HG03135 (cell line): ENCODE results near the gene PTPRO.

Source experiments
- ATAC-seq: cut with Tn5 transposase; IDR thresholded peaks from one replicate; pipeline ENCODE4 v1.9.1; 2021; ENCODE audit warnings: mild to moderate bottlenecking, moderate library complexity; ENCODE audit not compliant: unreplicated experiment

Gene PTPRO

DNA sequence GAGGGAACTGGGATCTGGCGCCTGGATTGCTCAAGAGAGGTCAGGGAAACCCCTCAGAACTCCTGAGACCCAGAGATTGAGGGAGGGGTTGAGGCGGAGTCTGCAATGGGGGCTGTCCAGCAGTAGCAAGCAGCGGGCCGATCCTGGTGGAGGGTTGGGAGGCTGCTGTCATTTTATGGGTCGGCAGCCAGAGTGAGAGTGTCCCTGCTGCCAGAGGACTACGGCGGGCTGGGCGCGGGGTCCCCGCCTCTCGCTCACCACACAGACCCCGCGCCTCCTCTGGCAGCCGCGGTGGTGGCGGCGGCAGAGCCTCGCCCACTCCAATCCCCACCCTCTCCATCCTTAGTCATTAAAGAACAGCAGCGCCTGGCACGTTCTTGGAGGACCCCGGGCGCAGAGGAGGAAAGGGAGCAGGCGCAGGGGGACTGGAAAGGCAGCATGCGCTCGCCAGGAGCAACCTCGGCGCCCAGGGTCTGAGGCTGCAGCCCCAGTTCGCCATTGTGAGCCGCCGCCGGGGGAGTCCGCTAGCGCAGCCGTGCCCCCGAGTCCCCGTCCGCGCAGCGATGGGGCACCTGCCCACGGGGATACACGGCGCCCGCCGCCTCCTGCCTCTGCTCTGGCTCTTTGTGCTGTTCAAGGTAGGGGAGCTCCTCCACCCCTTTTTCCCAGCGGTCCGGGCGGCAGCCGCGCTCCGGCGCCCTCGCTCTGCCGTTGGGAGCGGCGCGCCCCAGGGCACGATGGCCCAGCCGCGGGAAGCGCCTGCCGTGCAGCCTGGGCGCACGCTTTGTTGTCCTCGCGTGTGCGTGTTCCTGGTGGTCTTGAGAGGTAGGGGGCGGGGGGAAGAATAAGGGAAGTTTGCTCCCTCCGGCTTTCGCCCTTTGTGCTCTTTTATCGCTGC is at the start of gene PTPRO:
TSS of gene PTPRO (plus strand) at position 345 of the 898 bp plus-strand sequence.
- no peak for ATAC-seq

DNA sequence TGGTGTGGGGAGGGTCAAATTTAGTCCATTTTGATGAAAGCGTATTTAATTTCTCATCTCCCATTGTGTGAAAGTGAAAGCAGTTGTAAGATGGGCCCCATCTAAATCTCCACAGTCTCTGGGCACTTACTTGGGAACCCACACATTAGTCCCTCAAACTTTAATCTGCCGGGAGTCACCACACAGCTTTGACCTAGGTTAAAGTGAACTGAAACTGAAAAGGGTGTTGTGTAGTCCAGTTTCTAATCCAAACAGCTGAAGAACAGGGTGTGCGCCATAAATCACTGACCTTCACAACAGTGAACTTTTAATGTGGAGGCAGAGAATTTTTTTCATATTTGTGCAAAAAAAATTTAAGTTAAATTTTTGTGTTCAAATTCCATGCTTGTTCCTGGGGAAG is 48.4 kb upstream of the PTPRO start:
- ATAC-seq: no peak

DNA sequence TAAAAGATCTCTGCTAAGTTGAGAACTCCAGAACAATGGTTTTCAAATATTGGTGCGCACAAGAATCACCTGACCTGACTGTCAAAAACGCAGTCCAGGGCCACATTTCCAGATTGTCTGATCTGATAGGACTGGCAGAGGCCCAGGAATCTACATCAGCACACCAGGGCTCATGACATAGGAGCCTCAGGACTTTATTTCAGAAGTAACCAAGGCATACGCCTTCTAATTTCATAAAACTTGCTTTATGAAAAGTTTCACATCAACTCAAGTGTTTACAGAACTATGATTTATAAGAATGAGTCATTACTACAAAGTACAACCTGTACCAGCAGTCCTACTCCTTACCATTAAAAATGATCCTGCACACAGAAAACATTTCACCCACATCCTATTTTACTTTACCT is 47.7 kb upstream of the PTPRO start:
- ATAC-seq: no peak

DNA sequence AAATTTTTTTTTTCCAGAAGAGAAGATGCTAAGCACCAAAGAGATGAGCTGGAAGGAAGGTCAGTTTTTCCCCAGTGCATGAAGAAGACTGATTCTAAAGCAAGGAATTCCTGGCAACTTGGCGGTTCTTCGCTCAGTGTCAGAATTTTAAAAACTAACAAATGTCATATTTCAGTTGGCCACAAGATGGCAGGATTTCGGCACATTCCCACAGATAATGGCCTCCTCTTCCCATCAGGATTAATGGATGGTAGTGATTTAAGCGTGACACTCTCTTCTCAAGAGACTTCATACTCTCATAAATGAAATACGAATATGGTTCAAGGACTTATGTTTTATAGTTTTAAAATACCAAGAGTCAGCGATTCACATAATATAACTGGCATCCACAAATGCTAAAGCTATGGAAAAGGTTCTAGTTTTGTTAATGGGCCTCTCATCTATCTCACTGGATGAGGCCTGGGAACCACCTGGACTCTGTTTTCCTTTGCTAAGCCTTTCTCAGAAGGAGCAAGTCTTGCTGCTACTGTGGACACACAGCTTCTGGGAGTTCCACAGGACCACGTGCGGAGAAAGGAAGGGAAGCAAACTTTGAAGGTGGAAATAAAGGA is 46.1 kb upstream of the PTPRO start:
- no peak for ATAC-seq

DNA sequence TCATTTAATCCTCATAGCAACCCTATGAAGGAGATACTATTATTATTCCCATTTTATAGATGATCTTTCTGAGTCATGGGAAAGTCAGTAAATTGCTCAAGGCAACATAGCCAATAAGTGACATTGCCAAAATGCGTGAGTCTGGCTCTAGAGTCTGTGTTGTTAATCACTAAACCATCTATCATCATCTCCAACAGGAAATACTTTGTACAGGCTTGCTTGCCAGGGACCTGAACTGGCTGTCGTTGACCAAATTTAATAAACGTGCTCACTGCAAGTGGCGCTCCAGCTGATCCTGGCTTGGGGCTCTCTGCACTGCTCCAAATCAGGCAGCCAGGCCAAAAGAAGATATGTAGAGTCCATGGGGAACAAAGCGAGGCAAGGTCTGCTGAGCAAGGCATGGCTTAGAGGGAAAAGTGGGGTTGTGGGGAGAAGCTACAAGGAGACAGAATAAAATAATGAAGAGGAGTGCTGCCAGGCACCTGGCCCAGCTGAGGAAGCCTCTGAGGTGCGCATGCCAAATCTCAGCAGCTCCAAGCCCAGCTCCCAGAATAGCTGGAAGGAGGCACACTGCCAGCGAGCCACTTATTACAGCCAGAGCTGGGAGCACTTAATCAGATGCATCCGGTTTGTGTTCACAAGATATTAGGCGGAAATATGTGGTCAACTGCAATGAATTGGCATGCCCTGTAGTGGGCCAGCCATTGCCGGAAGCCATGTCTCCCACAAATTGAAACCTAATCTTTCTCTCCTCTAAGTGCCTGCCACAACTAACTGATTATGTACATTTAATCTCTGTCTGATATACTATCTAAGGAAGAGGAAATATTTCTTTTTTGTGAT is 43.3 kb upstream of the PTPRO start:
- ATAC-seq: peak; percentile 80

DNA sequence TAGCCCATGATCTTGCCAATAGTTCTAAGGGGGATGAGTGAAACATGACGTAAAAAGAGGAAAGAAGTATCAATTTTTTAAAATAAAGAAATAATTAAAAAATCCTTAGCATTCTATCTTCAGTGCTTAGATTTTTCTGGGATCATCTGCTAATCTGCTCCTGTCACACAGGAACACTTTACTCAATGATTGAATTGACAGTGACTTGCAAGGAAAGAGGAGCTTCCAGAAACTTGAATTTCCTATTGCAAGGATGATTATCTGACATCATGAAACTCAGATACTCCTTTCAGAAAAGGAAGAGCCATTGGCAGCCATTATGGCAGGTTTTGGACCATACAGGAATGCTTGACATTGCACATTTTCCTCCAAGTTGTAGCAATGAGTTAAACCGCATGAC is 41.4 kb upstream of the PTPRO start:
- ATAC-seq: no peak

DNA sequence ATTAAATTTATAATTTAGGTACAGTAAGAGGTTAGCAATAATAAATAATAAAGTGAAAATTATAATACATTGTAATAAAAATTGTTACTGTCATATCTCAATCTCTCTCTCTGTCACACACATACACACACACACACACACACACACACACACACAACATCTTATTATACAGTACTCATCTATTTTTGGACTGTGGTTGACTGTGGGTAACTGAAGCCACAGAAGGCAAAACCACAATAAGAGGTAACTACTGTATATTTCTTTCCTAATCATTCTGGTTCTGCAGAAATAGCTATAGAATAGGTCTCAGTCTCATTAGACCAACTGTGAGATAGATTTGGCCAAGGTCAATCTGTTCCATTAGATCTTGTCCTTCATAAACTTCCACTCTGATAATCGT is 33.1 kb upstream of the PTPRO start:
- no peak for ATAC-seq

DNA sequence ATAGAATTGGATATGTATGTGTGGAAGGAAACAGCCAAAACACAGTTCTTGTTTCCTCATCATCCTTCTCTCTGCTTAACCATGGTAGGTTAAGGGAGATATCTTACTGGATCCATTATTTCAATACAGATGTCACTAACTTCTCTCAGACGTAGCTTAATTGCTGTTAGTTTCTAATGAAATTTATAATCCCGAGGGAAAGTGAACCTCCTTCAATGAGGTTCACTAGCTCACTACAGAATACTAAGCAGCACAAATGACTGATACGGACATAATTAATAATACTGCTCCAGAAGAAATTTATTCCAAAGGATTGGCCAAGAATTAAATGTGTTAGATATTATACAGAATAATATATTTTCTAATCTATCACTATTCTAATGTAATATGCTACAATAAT is 28.6 kb upstream of the PTPRO start:
- no peak for ATAC-seq

DNA sequence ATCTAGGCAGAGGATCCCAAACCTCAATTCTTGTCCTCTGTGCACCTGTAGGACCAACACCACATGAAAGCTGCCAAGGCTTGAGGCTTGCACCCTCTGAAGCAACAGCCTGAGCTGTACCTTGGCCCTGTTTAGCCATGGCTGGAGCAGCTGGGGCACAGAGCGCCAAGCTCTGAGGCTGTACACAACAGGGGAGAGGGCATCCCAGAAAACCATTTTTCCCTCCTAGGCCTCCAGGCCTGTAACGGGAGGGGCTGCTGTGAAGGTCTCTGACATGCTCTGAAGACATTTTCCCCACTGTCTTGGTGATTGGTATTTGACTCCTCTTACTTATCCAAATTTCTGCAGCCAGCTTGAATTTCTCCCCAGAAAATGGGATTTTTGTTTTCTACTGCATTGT is 22.4 kb upstream of the PTPRO start:
- no peak for ATAC-seq

DNA sequence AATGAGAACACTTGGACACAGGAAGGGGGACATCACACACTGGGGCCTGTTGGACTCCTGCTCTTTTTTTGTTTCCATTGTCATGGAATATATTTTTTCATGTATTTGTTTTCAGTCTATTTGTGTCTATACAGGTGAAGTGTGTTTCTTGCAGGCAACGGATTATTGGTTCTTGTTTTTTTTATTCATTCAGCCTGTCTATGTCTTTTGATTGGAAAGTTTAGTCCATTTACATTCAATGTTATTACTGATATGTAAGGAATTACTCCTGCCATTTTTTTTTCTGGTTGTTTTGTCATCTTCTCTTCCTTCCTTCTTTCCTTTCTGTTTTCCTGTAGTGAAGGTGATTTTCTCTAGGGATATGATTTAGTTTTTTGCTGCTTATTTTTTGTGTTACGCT is 18.0 kb upstream of the PTPRO start:
- ATAC-seq: no peak

DNA sequence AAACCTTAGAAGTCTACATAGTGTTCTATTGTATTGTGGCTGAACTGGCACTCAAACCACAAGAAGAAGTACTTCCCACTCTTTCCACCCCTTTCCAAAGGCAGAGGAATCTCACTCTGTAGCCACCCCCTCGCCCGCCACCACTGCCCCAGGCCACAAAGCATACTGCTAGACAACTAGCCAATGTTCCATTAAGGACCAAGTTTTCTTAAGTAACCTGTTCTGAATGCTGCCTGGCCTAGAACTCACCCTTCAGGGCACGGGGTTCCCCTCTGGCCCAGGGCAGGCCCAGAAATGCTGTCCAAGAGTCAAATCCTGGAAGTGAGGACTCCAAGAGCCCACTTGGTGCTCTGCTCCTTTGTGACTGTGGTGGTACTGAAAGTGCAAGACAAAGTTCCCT is 15.7 kb upstream of the PTPRO start:
- ATAC-seq: no peak

DNA sequence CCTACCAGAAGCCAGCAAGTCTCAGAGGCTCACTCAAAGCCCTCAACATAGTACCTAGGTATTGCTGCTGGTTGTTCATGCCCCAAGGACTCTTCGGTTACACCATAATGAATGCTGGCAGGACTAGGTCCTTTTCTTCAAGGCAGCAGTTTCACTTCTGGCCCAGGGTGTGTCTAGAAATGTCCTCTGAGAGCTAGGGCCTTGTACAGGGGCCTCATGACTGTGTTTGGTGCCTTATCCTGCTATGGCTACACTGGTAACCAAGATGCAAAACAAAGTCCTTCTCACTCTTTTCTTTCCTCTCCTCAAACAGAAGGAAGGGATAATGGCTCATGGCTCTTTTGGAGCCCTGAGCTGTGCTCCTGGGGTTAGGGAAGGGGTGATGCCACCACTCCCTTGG is 15.2 kb upstream of the PTPRO start:
- ATAC-seq: no peak

DNA sequence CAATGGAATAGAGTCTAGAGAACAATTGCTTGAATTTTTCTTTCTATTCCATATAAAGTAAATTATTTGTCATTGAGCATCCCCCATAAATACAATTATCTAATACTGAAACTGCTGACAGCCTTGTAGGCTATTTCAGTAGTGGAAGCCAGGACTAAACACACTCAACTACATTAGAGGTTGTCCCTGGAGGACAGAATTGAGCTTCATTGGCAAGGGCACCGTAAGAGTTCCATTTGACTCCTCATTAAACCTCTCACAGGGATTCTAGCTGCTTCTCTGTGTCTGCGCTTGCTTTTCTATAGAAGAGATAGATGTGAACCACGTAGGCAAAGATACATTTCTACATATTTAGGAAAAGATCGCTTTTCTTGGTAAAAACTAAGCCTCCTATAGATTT is 3.5 kb upstream of the PTPRO start:
- no peak for ATAC-seq

DNA sequence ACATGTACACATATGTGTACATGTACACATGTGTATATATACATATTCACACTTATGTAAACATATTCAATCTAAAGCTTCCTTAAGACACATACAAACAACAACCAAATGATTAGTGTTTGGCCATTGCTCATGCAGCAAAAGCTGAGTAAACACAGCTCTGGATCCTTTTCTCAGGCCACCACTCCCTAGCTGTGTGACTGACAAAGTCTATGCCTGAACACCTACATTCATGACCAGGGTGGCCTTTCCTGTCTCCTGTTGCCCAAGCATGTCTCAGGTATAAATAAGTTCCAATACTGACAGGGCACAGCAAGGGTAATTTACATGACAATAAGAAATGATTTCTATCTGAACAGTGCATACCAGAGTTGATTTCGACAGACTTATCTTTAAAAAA is 1.4 kb upstream of the PTPRO start:
- ATAC-seq: no peak

DNA sequence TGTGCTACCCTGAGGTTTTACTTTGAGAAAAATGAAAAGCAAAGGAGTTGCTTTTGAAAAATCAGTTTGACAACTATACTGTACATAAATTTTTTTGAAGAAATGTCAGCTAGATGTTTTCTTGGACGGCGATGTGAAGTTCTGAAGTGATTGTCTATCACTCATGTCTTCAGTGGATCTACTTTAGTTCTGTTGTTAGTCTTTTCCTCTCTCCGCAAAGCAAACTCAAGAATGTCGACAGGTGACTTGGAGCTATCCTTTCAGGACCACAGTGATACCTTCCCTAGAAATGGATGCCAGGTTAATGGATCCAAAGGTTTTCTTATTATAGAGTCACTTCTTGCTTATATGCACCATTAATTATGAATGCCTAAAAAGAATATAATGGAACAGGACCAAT is 1.2 kb downstream of the PTPRO start:
- no peak for ATAC-seq

DNA sequence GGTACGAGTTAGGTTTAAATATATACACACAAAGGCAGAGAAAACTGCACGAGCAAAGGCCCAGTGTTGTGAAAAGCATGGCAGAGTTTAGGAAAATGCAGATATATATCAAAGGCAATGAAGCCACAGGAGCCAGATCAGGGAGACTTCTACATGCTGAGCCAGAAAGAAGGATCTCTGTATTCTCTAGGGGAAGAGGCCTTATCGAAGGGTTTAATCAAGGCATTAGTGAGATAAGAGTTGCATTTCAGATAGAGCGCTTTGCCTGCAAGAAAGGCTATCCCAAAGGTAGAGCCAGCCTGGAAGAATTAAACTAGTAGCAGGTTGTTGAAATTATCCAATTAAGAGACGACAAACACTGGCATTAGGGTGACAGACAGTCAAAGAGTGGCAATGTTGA is 7.6 kb downstream of the PTPRO start:
- no peak for ATAC-seq

DNA sequence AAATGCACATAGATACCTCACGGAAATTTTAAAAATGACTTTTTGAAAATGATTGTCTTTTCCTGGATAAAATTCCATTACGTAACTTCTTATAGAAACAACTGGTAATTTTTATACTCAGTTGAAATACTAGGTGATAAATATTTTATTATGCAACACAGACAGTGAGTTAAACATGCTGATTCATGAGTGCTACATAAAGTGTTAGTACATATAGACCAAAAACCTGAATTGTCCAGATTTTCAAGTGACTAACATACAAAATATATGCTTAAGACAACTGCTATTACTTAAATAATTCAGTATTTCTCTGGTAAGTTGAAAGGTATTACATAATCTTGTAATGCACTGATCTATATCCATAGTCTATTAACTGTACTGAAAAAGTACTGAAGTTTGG is 11.9 kb downstream of the PTPRO start:
- ATAC-seq: no peak

DNA sequence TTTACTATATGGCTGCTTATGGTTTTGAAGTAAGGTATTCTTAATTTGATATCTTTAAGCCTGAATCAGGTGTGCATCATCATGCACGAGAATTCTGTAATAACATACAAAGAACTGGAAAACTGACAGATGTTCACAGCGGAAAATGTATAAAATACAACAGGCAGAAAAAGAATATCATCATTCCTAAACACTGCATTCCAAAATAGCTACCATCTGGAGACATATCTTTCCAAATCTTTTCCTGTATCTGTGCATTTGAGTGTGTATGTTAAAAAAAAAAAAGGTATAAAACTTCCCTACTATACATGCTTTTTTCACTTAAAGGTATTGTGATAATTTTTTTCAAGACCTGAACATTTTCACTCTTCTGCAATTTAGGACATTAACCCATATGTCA is 13.7 kb downstream of the PTPRO start:
- no peak for ATAC-seq

DNA sequence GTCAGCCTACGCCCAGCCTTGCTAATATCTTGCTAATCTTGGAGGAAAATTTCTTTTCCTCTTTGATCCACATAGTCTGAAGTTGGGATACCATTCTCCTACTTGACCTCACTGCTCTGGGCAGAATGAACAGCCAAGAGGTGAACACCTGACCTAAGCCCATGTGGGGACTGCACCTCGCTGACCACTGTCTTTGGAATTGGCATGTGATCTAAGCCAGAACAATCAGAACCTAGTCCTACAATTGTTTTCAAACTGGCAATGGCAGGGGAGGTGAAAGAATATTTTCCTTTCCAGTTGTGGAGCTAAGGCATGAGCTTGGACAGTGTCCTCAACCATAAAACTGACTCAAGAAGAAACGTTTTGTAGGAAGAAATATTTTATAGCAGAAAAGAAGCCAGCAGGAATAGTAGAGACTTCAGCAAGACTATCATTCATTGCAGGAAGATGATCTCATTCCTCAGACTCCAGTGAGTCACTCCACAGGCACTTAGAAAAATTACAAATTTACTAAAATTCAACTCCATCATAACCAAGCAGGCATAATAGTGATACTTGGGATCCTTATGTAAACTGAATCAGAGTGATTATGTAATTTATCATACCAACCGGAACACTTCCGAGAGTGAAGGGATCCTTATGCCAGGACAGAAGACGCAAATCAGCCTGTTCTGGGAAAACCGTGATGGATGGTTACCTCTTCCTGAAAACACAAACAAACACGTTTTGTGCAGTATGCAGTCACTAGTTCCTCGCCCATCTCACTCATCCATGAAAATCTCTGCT is 14.7 kb downstream of the PTPRO start:
- no peak for ATAC-seq

DNA sequence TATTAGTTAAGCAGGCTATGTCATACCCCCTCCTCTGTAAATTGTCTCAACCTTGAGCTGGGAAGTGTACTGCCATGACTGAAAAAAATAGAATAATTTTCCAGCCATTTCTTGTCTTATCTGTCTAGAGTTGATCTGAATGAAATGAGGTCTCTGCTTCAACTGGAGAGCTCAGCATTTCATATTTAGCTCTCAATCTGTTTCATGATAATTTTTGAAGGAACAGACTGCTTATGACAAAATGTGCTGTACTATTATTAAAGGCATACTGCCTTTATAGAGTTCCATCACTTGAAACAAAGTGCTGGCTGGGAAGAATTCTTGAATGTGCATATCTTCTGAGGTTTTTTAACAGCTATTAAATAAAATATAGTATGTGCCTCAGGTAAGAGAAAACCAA is 19.1 kb downstream of the PTPRO start:
- ATAC-seq: no peak

DNA sequence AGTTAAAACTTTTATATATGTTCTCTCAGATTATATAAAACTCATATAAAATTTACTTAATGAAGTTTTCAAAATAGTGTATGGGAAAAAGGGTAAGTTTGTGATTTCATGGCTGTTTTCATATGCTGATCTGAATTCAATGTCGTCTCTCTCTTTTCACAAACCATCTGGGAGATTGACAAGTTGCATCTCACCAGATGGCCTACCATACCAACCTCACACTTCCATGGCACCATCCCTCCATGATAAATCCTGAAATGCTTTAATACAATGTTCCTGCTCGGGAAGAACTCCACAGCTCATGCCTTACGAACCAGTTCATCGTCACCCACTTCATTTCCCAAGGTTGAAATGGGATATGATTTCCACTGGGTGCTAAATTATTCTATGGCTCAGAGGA is 22.3 kb downstream of the PTPRO start:
- ATAC-seq: no peak
